Measurements from ENCODE around the gene AOPEP. TPM values are rescaled to one million over a fixed set of nuclear protein-coding genes. Genes with fewer than 3 reads are reported as not detected.

The AOPEP gene
- total RNA-seq, 1 donor from 2014 or later, result 305 TPM

- Histone ChIP-seq H3K27me3 (no peaks in the 10 kb centered on the region), H3K9me3 (no peaks in the 10 kb centered on the region), H3K27ac (peak overlapping the region; percentile 29), H3K4me3 (no peak overlapping the region), H3K36me3 (no peaks in the 10 kb centered on the region), H3K4me1 (peaks cover 39% of the 10 kb centered on the region)
- DNase-seq (ENCODE audit: extremely low spot score in 2 of 2), result no peak
- TF ChIP-seq, protein P1, sequence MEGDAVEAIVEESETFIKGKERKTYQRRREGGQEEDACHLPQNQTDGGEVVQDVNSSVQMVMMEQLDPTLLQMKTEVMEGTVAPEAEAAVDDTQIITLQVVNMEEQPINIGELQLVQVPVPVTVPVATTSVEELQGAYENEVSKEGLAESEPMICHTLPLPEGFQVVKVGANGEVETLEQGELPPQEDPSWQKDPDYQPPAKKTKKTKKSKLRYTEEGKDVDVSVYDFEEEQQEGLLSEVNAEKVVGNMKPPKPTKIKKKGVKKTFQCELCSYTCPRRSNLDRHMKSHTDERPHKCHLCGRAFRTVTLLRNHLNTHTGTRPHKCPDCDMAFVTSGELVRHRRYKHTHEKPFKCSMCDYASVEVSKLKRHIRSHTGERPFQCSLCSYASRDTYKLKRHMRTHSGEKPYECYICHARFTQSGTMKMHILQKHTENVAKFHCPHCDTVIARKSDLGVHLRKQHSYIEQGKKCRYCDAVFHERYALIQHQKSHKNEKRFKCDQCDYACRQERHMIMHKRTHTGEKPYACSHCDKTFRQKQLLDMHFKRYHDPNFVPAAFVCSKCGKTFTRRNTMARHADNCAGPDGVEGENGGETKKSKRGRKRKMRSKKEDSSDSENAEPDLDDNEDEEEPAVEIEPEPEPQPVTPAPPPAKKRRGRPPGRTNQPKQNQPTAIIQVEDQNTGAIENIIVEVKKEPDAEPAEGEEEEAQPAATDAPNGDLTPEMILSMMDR (IDR thresholded peaks at IDR 0.05), result no peak
- TF ChIP-seq POLR2A (IDR thresholded peaks at IDR 0.05) (no peak), POLR2AphosphoS5 (IDR thresholded peaks at IDR 0.05; ENCODE audit: insufficient read depth in 1 of 2, low read depth in 1 of 2) (no peak)
- intact Hi-C loops (cut with DNase I), result no loop called here
Measured at GRCh38 chr9:94885854-94886447, 159.5 kb downstream of the AOPEP start.

- intact Hi-C loops (cut with DNase I), result no loop called here
- Histone ChIP-seq H3K4me3 (no peak overlapping the region), H3K9me3 (no peaks in the 10 kb centered on the region), H3K36me3 (no peaks in the 10 kb centered on the region), H3K4me1 (peaks cover 24% of the 10 kb centered on the region), H3K27me3 (no peaks in the 10 kb centered on the region), H3K27ac (peak overlapping the region; percentile 60)
- DNase-seq (ENCODE audit: extremely low spot score in 2 of 2), result no peak
- TF ChIP-seq POLR2A (IDR thresholded peaks at IDR 0.05), result no peak
- no peak for TF ChIP-seq POLR2AphosphoS5 (IDR thresholded peaks at IDR 0.05; ENCODE audit: insufficient read depth in 1 of 2, low read depth in 1 of 2)
- TF ChIP-seq, protein P1 (IDR thresholded peaks at IDR 0.05), result no peak
Measured at GRCh38 chr9:94887721-94888120, 161.2 kb downstream of the AOPEP start.

- H3K36me3 ChIP-seq, result no peaks in the 10 kb centered on the region
- H3K9me3 ChIP-seq, result no peaks in the 10 kb centered on the region
- TF ChIP-seq POLR2A (IDR thresholded peaks at IDR 0.05) (no peak), POLR2AphosphoS5 (IDR thresholded peaks at IDR 0.05; ENCODE audit: insufficient read depth in 1 of 2, low read depth in 1 of 2) (no peak)
- TF ChIP-seq, protein P1 (IDR thresholded peaks at IDR 0.05), result no peak
- intact Hi-C loops (cut with DNase I), result no loop called here
- peaks cover 25% of the 10 kb centered on the region for H3K4me1 ChIP-seq
- peak in 1 of 2 donors; percentile 29 for DNase-seq (ENCODE audit: extremely low spot score in 2 of 2)
- H3K27me3 ChIP-seq, result no peaks in the 10 kb centered on the region
- H3K27ac ChIP-seq, result no peak overlapping the region
- no peak overlapping the region for H3K4me3 ChIP-seq
Measured at GRCh38 chr9:94888775-94889174, 162.3 kb downstream of the AOPEP start.

- Histone ChIP-seq H3K27ac (no peak overlapping the region), H3K9me3 (no peaks in the 10 kb centered on the region), H3K27me3 (no peaks in the 10 kb centered on the region), H3K4me1 (peaks cover 34% of the 10 kb centered on the region), H3K36me3 (no peaks in the 10 kb centered on the region), H3K4me3 (no peak overlapping the region)
- no peak for TF ChIP-seq POLR2AphosphoS5 (IDR thresholded peaks at IDR 0.05; ENCODE audit: insufficient read depth in 1 of 2, low read depth in 1 of 2)
- TF ChIP-seq, protein P1 (IDR thresholded peaks at IDR 0.05), result no peak
- TF ChIP-seq POLR2A (IDR thresholded peaks at IDR 0.05), result no peak
- DNase-seq (ENCODE audit: extremely low spot score in 2 of 2), result no peak
- intact Hi-C loops (cut with DNase I), result no loop called here
Measured at GRCh38 chr9:94889628-94890027, 163.1 kb downstream of the AOPEP start.

- Histone ChIP-seq H3K27ac (no peak overlapping the region), H3K4me1 (peaks cover 27% of the 10 kb centered on the region), H3K9me3 (no peaks in the 10 kb centered on the region), H3K36me3 (no peaks in the 10 kb centered on the region), H3K27me3 (no peaks in the 10 kb centered on the region), H3K4me3 (no peak overlapping the region)
- intact Hi-C loops (cut with DNase I), result no loop called here
- TF ChIP-seq, protein P1 (IDR thresholded peaks at IDR 0.05), result no peak
- TF ChIP-seq POLR2A (IDR thresholded peaks at IDR 0.05) (no peak), POLR2AphosphoS5 (IDR thresholded peaks at IDR 0.05; ENCODE audit: insufficient read depth in 1 of 2, low read depth in 1 of 2) (no peak)
- no peak for DNase-seq (ENCODE audit: extremely low spot score in 2 of 2)
Measured at GRCh38 chr9:94891183-94891582, 164.7 kb downstream of the AOPEP start.
